ENCODE data around the gene POP5.
"Not testable (repeated sequence)": the region's sequence is repeated elsewhere in the genome, so short reads cannot be mapped to it uniquely, and the experiment has no call there.

The POP5 gene

DNA sequence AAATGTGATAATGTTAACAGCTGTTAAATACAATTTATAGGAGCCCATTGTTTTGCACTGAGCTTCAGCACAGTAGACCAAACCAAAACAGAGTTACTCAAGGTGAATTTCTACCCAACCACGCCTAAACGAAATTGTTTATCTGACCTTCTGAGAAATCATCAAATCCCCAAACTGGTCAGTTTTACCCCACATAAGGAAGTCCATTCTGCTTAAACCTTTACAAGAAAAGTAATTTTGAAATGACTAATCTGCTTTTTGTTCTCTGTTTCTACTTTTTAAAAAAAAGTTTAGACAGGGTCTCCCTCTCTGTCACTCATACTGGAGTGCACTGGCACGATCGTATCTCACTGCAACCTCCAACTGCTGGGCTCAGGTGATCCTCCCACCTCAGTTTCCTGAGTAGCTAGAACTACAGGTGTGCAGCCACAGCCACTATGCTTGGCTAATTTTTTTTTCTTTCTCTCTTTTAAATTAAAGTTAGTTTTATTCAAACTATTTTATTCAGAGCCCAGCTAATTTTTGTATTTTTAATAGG lies 48.4 kb downstream of the POP5 start:
- no peaks in the 10 kb centered on the region for H3K9me3 ChIP-seq (replicated peaks; ENCODE audit: low read length)
- H3K4me1 ChIP-seq (ENCODE audit: control insufficient read depth, insufficient read depth, low read length): peaks cover 37% of the 10 kb centered on the region
- H3K27me3 ChIP-seq (ENCODE audit: control insufficient read depth, insufficient read depth, low read length): no peaks in the 10 kb centered on the region

DNA sequence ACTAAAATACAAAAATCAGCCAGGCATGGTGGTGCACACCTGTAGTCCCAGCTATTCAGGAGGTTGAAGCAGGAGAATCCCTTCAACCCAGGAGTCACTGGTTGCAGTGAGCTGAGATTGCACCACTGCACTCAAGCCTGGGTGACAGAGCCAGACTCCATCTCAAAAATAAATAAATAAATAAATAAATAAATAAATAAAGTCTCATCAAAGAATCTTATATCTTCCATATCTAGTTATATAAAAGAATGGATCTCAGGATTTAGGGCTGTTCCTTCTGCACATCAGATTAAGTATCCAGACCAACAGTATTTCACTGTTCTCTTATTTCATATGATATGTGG lies 50.8 kb downstream of the POP5 start:
- not testable (repeated sequence) for H3K9me3 ChIP-seq (replicated peaks; ENCODE audit: low read length); H3K4me3 ChIP-seq (ENCODE audit: low read length); H3K9ac ChIP-seq (ENCODE audit: low read depth, low read length); H3K27me3 ChIP-seq (ENCODE audit: control insufficient read depth, insufficient read depth, low read length); H3K36me3 ChIP-seq (ENCODE audit: insufficient read depth, low read length)
- Histone ChIP-seq H3K4me2 (ENCODE audit: low read length) (peak overlapping the region; percentile 88), H3K4me1 (ENCODE audit: control insufficient read depth, insufficient read depth, low read length) (peaks cover 27% of the 10 kb centered on the region)

More for the DNA sequence above, 48.4 kb downstream of the POP5 start:
- Histone ChIP-seq H3K9ac (ENCODE audit: low read depth, low read length) (no peak overlapping the region), H3K36me3 (ENCODE audit: insufficient read depth, low read length) (peaks cover 16% of the 10 kb centered on the region), H3K4me3 (ENCODE audit: low read length) (no peak overlapping the region), H3K4me2 (ENCODE audit: low read length) (no peak overlapping the region)

DNA sequence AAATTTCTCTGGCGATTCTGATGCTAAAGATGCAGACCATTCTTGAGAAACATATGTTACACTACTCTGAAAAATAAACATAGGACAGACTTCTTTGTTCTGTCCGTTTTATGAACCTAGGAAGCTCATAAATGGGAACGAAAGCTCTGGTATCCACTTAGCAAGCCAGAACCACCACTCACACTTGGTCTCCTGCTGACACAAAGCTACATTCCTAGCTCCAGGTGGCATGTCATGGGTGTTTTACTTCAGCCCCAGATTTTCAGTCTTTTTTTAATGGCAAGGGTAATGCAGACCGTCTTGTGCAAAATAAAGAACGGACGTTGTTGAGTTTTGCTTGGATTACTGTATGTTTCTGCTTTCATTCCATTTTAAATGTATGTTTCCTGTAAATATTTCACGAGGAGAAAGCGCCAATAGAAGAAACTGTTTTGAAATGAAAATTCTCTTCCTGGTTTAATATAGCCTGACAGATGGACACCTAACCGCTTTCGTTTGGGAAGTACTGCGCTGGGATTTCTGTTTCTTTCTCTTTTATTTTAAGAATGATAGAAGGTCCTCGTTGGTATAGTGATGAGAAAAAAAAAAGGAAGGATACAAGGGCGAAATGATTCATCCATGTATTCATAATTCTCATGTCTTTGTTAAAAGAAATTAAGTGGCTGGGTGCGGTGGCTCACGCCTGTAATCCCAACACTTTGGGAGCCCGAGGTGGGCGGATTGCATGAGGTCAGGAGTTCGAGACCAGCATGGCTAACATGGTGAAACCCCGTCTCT lies 51.4 kb downstream of the POP5 start:
- H3K4me3 ChIP-seq (ENCODE audit: low read length): peak overlapping the region; percentile 99
- peak overlapping the region; percentile 97 for H3K9ac ChIP-seq (ENCODE audit: low read depth, low read length)

DNA sequence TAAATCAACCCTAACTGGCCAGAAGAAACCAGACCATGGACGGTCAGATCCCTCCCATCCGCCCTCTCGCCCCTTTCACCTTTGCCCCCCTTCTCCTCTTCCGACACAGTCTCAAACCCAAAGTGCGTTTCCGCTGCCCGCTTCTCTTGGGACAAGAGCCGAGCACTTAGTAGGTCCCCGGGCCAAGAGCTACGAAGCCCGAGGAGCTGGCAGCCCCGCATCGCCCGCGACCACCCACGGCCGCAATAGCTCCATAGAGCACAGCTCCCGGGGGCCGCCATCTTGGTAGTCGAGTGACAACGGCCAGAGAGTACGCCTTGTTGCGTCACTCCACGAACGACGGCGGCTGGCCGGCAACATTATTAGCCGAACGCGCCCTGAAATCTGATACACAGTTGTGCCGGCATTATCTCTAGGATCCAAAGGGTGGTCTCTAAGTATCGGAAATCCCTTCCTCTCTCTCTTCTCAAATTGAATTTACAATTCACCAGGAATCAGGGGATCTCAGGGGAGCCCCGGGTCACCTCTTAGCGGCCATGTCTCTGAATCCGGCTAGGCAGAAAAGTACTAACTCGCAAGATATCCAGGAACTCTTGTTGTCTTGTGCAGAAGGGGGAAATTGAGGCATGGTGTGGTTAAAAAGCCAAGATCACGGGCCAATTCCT lies 52.2 kb downstream of the POP5 start, which contains the start of gene COQ5:
Gene COQ5, minus strand, starts transcription at position 298 of the 665 bp plus-strand sequence. Its CDS starts 17 bp downstream, at position 281.
- Histone ChIP-seq H3K9ac (ENCODE audit: low read depth, low read length) (peak within 1 kb of the TSS; percentile 97), H3K4me2 (ENCODE audit: low read length) (peak within 1 kb of the TSS; percentile 88), H3K27me3 (ENCODE audit: control insufficient read depth, insufficient read depth, low read length) (no peaks in the 10 kb centered on the region), H3K9me3 (replicated peaks; ENCODE audit: low read length) (no peaks in the 10 kb centered on the region), H3K4me3 (ENCODE audit: low read length) (peak within 1 kb of the TSS; percentile 99), H3K4me1 (ENCODE audit: control insufficient read depth, insufficient read depth, low read length) (peaks cover 29% of the 10 kb centered on the region), H3K36me3 (ENCODE audit: insufficient read depth, low read length) (no peaks in the 10 kb centered on the region)

More for the DNA sequence above, 51.4 kb downstream of the POP5 start:
- Histone ChIP-seq H3K9me3 (replicated peaks; ENCODE audit: low read length) (no peaks in the 10 kb centered on the region), H3K27me3 (ENCODE audit: control insufficient read depth, insufficient read depth, low read length) (no peaks in the 10 kb centered on the region), H3K4me2 (ENCODE audit: low read length) (peak overlapping the region; percentile 88), H3K4me1 (ENCODE audit: control insufficient read depth, insufficient read depth, low read length) (peaks cover 29% of the 10 kb centered on the region), H3K36me3 (ENCODE audit: insufficient read depth, low read length) (no peaks in the 10 kb centered on the region)

Measured in skeletal muscle satellite cell (primary cell).